ENCODE measurements around the gene AQP12B.
"Not testable (repeated sequence)": the region's sequence is repeated elsewhere in the genome, so short reads cannot be mapped to it uniquely, and the experiment has no call there.

DNA sequence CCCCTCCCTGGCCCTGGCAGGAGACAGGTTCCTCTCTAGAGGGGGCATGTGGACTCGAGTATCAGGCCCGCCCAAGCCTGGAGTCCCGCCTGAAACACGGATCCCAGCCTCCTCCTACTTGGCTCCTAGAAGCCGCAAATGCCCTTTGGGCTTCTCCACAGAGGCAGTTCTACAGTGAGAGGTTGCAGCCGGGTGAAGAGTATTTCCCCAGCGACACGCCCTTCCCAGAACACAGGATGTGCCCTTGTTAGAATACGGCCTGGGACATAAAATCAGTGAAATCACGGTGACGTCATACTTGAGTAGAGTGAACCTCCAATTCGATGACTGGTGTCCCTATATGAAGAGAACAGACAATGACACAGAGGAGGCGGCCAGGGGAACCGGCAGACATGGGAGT lies 4.6 kb downstream of the AQP12B start:
- not testable (repeated sequence) for TF ChIP-seq CTCF, POLR2A (IDR thresholded peaks at IDR 0.05)
